SK-N-MC (cell line): ENCODE results near the gene ARSG.

Experiments used
- EZH2 ChIP-seq: fragments of 200-600 bp; sonication (generic); IDR thresholded peaks from one replicate; pipeline ENCODE4 v1.6.1; 2017; ENCODE audit warnings: antibody characterized with exemption
- FOXP2 ChIP-seq: optimal IDR thresholded peaks from 2 replicates; pipeline ENCODE3; 2011; ENCODE audit warnings: mild to moderate bottlenecking, moderate library complexity; ENCODE audit not compliant: insufficient read depth; ENCODE audit errors: extremely low read length, control extremely low read depth
- POLR2AphosphoS5 ChIP-seq: IDR thresholded peaks from 2 replicates; pipeline ENCODE4 v1.6.1; 2012; ENCODE audit warnings: mild to moderate bottlenecking, low read depth, low read length, borderline replicate concordance

- TF ChIP-seq EZH2 (no peak), POLR2AphosphoS5 (no peak), FOXP2 (no peak)
Observed at GRCh38 chr17:68291836-68292688, 767 bp downstream of the ARSG start.
